ENCODE results near the gene USP48. TPM values are rescaled to one million over a fixed set of nuclear protein-coding genes. Genes with fewer than 3 reads are reported as not detected.

Gene USP48
- total and polyA plus RNA-seq, 2 of the 8 experiments (the other 6 are each of a cell fraction or from before 2014, with no cell fraction given) = 12.8 to 83.5 TPM

GRCh38 chr1:21814241-21814918 lies 31.4 kb upstream of the USP48 start (continued):
- TF ChIP-seq KDM1A (IDR thresholded peaks at IDR 0.05; ENCODE audit: borderline replicate concordance, low read length) = peak; percentile 97
- TF ChIP-seq E2F6 (IDR thresholded peaks at IDR 0.05) = no peak
- TF ChIP-seq CREB1 (IDR thresholded peaks at IDR 0.05) = 0 out of 2 replicates have a peak, but pooled peaks have one; percentile 3
- TF ChIP-seq CBX8 (IDR thresholded peaks at IDR 0.05; ENCODE audit: borderline replicate concordance, low read depth, low read length) = no peak
- TF ChIP-seq EGR1 (IDR thresholded peaks at IDR 0.05; ENCODE audit: borderline replicate concordance, low read depth, low read length) = peak; percentile 6; the same call in 1 of the 2 replicates
- TF ChIP-seq NANOG (IDR thresholded peaks at IDR 0.05; ENCODE audit: insufficient read depth, low read depth, low read length, poor library complexity, severe bottlenecking) = no peak
- no peak for TF ChIP-seq USF2 (IDR thresholded peaks at IDR 0.05; ENCODE audit: low read length)
- peak; percentile 95 for TF ChIP-seq RBBP5 (IDR thresholded peaks at IDR 0.05; ENCODE audit: borderline replicate concordance, low read depth, low read length)
- TF ChIP-seq CTBP2 (IDR thresholded peaks at IDR 0.05; ENCODE audit: borderline replicate concordance, insufficient read depth, insufficient read length, low read length) = no peak
- TF ChIP-seq EP300 (IDR thresholded peaks at IDR 0.05; ENCODE audit: borderline replicate concordance in 1 of 2, low read depth in 2 of 2, low read length in 2 of 2) = no peak
- peak; percentile 93 to 95; a peak in 2 of 4 replicates for TF ChIP-seq HDAC2 (IDR thresholded peaks at IDR 0.05; ENCODE audit: borderline replicate concordance in 1 of 2, low read depth in 2 of 2, low read length in 2 of 2)
- peak; percentile 39 to 61; a peak in 3 of 4 replicates for TF ChIP-seq RAD21 (IDR thresholded peaks at IDR 0.05 in 1 of 2, conservative IDR thresholded peaks at IDR 0.05 in 1 of 2; ENCODE audit: low read depth in 2 of 2, low read length in 2 of 2)
- 0 out of 2 replicates have a peak, but pooled peaks have one; percentile 55 for TF ChIP-seq YY1 (IDR thresholded peaks at IDR 0.05; ENCODE audit: low read depth, low read length)
- TF ChIP-seq FOSL1 (IDR thresholded peaks at IDR 0.05; ENCODE audit: insufficient read depth, low read depth, low read length) = no peak
